GM12875 (cell line): Measurements from ENCODE around the gene ATCAY.

Experiments
- H3K4me3 ChIP-seq: one replicate; pipeline ENCODE4 v1.5.1; 2011; ENCODE audit warnings: low read depth, low read length, control low read depth
- TF ChIP-seq, protein P1 (sequence below): IDR thresholded peaks from 2 replicates; pipeline ENCODE4 v1.5.1; 2011; ENCODE audit warnings: low read depth, mild to moderate bottlenecking, control low read depth, inconsistent platforms, low read length, moderate library complexity, borderline replicate concordance; ENCODE audit not compliant: insufficient read depth

ATCAY gene

DNA sequence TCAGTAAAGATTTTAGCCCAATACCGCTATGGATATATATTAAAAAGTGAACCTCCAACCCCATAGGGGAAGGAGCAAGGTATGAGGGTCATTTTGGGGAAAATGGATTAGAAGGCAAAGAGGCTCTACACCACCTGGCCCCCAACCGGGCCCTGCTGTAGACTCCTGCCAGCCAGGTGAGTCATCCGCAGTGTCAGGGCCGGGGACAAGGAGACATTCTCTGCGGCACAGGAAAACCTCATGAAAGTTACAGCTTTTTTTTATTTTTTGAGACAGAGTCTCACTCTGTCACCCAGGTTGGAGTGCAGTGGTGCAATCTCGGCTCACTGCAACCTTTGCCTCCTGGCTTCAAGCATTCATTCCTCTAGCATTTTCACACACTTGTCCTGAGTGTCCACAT, 43.6 kb upstream of the ATCAY start:
- TF ChIP-seq, protein P1, sequence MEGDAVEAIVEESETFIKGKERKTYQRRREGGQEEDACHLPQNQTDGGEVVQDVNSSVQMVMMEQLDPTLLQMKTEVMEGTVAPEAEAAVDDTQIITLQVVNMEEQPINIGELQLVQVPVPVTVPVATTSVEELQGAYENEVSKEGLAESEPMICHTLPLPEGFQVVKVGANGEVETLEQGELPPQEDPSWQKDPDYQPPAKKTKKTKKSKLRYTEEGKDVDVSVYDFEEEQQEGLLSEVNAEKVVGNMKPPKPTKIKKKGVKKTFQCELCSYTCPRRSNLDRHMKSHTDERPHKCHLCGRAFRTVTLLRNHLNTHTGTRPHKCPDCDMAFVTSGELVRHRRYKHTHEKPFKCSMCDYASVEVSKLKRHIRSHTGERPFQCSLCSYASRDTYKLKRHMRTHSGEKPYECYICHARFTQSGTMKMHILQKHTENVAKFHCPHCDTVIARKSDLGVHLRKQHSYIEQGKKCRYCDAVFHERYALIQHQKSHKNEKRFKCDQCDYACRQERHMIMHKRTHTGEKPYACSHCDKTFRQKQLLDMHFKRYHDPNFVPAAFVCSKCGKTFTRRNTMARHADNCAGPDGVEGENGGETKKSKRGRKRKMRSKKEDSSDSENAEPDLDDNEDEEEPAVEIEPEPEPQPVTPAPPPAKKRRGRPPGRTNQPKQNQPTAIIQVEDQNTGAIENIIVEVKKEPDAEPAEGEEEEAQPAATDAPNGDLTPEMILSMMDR = no peak
- no peak overlapping the region for H3K4me3 ChIP-seq

DNA sequence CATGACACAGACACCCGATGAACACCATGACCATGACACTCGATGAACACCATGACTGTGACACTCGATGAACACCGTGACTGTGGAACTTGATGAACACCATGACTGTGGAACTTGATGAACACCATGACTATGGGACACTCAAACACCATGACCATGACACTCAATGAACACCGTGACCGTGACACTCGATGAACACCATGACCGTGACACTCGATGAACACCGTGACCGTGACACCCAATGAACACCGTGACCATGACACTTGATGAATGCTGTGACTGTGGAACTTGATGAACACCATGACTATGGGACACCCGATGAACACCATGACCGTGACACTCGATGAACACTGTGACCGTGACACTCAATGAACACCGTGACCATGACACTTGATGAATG, 43.2 kb upstream of the ATCAY start:
- no peak overlapping the region for H3K4me3 ChIP-seq
- TF ChIP-seq, protein P1 = no peak

DNA sequence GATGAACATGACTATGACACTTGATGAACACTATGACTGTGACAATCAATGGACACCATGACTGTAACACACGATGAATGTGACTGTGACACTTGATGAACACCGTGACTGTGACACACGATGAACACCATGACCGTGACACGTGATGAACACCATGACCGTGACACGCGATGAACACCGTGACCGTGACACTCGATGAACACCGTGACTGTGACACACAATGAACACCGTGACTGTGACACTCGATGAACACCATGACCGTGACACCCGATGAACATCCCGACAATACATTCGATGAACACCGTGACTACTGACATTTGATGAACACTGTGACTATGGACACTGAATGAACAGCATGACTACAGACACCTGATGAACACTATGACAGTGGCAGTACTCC, 42.6 kb upstream of the ATCAY start:
- TF ChIP-seq, protein P1 = no peak
- H3K4me3 ChIP-seq = no peak overlapping the region

DNA sequence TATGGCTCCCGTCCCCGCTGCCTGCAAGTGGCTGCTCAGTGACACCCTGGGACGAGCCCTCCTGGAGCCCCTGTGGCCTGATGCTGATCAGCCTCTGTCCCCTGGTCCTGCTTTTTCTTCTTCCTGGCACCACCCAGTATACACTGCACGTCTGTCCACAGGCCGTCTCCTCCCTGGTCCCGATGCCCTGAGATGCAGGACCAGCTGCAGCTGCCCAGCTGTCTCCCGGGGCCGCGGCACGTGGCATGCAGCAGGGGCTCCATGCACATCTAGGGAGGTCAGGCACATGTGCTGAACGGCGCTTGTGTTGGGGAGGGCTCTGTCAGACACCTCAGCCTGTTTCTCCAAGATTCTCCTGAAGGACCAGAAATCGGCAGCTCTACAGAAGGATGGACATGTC, 41.8 kb upstream of the ATCAY start:
- no peak overlapping the region for H3K4me3 ChIP-seq
- TF ChIP-seq, protein P1 = no peak

DNA sequence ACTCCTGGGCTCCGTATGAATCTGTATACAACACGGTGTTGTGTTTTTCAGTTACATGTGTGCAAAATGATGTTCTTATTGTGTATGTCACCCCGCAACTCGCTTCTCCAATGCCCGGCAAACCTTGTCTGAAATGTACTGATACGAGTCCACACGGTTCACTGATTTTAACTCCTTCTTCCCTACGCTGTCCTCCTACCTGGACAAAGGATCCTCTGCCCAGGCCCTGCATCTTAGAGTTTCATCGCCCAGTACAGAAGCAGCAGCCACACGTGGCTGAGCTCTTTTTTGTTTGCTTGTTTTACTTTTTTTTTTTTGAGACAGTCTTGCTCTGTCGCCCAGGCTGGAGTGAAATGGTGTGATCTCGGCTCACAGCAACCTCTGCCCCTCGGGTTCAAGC, 40.5 kb upstream of the ATCAY start:
- no peak overlapping the region for H3K4me3 ChIP-seq
- TF ChIP-seq, protein P1 = no peak

DNA sequence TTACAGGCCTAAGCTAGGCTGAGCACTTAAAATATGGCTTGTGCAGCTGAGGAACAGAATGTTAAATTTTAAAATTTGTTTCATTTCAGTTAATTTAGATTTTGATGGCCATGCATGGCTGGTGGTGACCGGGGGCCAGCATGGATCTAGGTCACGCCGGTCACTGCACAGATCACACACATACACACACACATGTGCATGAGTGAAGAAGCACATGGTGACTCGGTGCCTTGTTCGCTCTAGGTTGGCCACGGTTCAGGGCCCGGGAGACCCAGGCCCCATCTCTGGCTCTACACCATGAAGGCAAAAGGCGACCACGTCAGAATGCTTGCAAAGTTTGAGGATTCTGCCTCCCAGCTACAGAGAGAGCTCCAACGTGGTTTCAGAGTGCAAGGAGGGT, 39.7 kb upstream of the ATCAY start:
- no peak overlapping the region for H3K4me3 ChIP-seq
- TF ChIP-seq, protein P1 = no peak

DNA sequence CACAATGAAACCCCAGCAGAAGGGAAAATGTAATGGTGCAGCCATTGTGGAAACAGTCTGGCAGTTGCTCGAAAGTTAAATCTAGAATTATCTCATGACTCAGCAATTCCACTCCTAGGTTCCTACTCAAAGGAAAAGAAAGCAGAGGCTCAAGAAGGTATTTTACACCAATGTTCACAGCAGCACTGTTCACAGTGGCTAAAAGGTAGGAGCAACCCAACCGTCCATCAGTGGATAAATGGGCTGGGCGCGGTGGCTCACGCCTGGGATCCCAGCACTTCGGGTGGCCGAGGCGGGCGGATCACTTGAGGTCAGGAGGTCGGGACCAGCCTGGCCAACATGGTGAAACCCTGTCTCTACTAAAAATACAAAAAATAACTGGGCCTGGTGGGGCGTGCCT, 37.5 kb upstream of the ATCAY start:
- TF ChIP-seq, protein P1 = no peak
- no peak overlapping the region for H3K4me3 ChIP-seq
